ENCODE results near the gene MIB2. TPM values are rescaled to one million over a fixed set of nuclear protein-coding genes. Genes with fewer than 3 reads are reported as not detected.

The MIB2 gene
- total and polyA plus RNA-seq, 2 donors (not counting 1 experiment from before 2014, with no cell fraction given) = 94.0 to 95.9 TPM

- Mint-ChIP-seq H3K27ac (no peak overlapping the region), H3K27me3 (no peaks in the 10 kb centered on the region), H3K4me1 (peaks cover 11% of the 10 kb centered on the region), H3K9me3 (ENCODE audit: insufficient read depth) (no peaks in the 10 kb centered on the region), H3K4me3 (no peak overlapping the region)
- intact Hi-C loops (cut with micrococcal nuclease) = no loop called here
- TF ChIP-seq CTCF (IDR thresholded peaks at IDR 0.05) = no peak
- no peak for TF ChIP-seq EZH2 (IDR thresholded peaks at IDR 0.05; ENCODE audit: borderline replicate concordance, insufficient read depth, low read depth, low read length, poor library complexity, severe bottlenecking)
- H3K27ac ChIP-seq (ENCODE audit: low read length in 2 of 2) = no peak overlapping the region
- H2AFZ ChIP-seq (ENCODE audit: insufficient read depth, low read depth, low read length, poor library complexity, severe bottlenecking) = no peak overlapping the region
- ChIA-PET CTCF (no interaction called here), POLR2A (interaction anchor here (0.6 kb wide), 1 partner anchor 24 kb away, joined by 4 read pairs; no protein-coding TSS in a partner anchor)
- peaks cover 0 to 5% of the 10 kb centered on the region in 2 experiments for H3K36me3 ChIP-seq (replicated peaks in 1 of 2; ENCODE audit: control extremely low read depth in 1 of 2, control insufficient read depth in 1 of 2, extremely low read depth in 1 of 2, insufficient read depth in 2 of 2, low read length in 1 of 2)
- ATAC-seq (ENCODE audit: low read depth) (no peak), DNase-seq (no peak)
- H4K20me1 ChIP-seq (ENCODE audit: control insufficient read depth, insufficient read depth, low read length, poor library complexity, severe bottlenecking) = peaks cover 18% of the 10 kb centered on the region
- H3K9me3 ChIP-seq (ENCODE audit: control extremely low read depth in 1 of 3, control insufficient read depth in 2 of 3, insufficient read depth in 1 of 3, low read length in 2 of 3) = no peaks in the 10 kb centered on the region
- H3K9ac ChIP-seq (ENCODE audit: low read length) = no peak overlapping the region
- no peaks in the 10 kb centered on the region for H3K27me3 ChIP-seq (replicated peaks in 1 of 4; ENCODE audit: control extremely low read depth in 1 of 4, control insufficient read depth in 3 of 4, insufficient read depth in 4 of 4, low read length in 3 of 4)
- H3K79me2 ChIP-seq (ENCODE audit: control insufficient read depth, insufficient read depth, low read length) = peaks cover 16% of the 10 kb centered on the region
- peaks cover 7% of the 10 kb centered on the region in 2 donors for H3K4me1 ChIP-seq (ENCODE audit: control insufficient read depth in 2 of 2, insufficient read depth in 2 of 2, low read length in 2 of 2)
- 93% methylated on average over 31 of the region's 31 CpGs for WGBS (ENCODE audit: insufficient coverage)
- no peak overlapping the region for H3K4me2 ChIP-seq (replicated peaks; ENCODE audit: low read depth, low read length, poor library complexity, severe bottlenecking)
- H3K4me3 ChIP-seq (ENCODE audit: control extremely low read depth in 1 of 5, extremely low read depth in 1 of 5, insufficient read depth in 1 of 5, low read depth in 2 of 5, low read length in 4 of 5) = no peak overlapping the region
Measured at GRCh38 chr1:1621173-1622009, 6.1 kb downstream of the MIB2 start.

All from B cell (primary cell).